Lower leg skin (tissue), 4 donors: Measurements from ENCODE around the gene KCNJ4. TPM values are rescaled to one million over a fixed set of nuclear protein-coding genes. Genes with fewer than 3 reads are reported as not detected.

Experiments used
- DNase-seq, 2 donors: peaks; one replicate each; pipeline ENCODE4 v3.0.0-alpha.2; 2019; ENCODE audit warnings: low spot score in 2 of 2
- H3K4me3 ChIP-seq: fragments of 200-600 bp; sonication (generic); 2 replicates; pipeline ENCODE4 v1.5.1; 2017; ENCODE audit warnings: mild to moderate bottlenecking, low read depth; ENCODE audit not compliant: poor library complexity, severe bottlenecking
- POLR2A ChIP-seq, 2 donors: fragments of 450-650 bp; IDR thresholded peaks; one replicate each; pipeline ENCODE4 v1.6.1; 2016 to 2017; ENCODE audit warnings: antibody characterized with exemption in 2 of 2, mild to moderate bottlenecking in 1 of 2, moderate library complexity in 1 of 2
- WGBS, 2 donors: methylation state at CpG; one replicate each; pipeline ENCODE4 v1.1.5; 2018; 5-methylcytosine and 5-hydroxymethylcytosine counted together
- intact Hi-C: fragments of 100-400 bp; cut with DNase I; formaldehyde crosslinking; loops from one replicate; pipeline ENCODE4 v1.15.0; 2023; ENCODE audit warnings: low total_unique reads
- total RNA-seq, 4 donors: library from RNA; depleted of rRNA; stranded (reverse); fragments of >200 nt; gene quantifications; one replicate each; pipeline ENCODE4 v1.1.0, GENCODE V29; 2016
- TF ChIP-seq, protein P1 (sequence below), 3 donors: fragments of 450-650 bp; IDR thresholded peaks; one replicate each; pipeline ENCODE4 v1.5.1; 2016; ENCODE audit warnings: antibody characterized with exemption in 3 of 3, mild to moderate bottlenecking in 3 of 3, moderate library complexity in 2 of 3

KCNJ4 gene
- total RNA-seq, 4 donors from 2014 or later: 0.29 to 1.4 (median 0.46) TPM; not detected in 1

DNA sequence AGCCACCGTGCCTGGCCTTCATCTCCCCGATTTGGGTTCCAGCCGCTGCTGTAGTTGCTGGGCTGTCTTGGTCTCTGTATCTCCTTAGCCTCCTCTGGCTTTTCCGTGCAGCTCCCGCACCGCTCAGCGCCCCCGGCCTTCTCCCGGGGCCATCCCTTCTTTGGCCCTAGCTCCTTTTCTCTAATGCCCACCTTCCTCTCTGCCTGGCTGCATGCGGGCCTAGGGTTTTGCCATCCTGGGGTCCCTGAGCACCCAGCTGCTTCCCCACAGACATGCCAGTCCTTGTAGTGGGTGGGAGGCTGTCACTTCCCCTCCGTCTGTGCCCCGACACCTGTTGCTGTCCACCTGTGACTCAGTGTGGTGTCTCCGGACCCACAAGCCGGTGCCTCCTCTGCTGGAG, 36.4 kb downstream of the KCNJ4 start:
- intact Hi-C loops: no loop called here
- no peak for TF ChIP-seq POLR2A (IDR thresholded peaks at IDR 0.05)
- TF ChIP-seq, protein P1, sequence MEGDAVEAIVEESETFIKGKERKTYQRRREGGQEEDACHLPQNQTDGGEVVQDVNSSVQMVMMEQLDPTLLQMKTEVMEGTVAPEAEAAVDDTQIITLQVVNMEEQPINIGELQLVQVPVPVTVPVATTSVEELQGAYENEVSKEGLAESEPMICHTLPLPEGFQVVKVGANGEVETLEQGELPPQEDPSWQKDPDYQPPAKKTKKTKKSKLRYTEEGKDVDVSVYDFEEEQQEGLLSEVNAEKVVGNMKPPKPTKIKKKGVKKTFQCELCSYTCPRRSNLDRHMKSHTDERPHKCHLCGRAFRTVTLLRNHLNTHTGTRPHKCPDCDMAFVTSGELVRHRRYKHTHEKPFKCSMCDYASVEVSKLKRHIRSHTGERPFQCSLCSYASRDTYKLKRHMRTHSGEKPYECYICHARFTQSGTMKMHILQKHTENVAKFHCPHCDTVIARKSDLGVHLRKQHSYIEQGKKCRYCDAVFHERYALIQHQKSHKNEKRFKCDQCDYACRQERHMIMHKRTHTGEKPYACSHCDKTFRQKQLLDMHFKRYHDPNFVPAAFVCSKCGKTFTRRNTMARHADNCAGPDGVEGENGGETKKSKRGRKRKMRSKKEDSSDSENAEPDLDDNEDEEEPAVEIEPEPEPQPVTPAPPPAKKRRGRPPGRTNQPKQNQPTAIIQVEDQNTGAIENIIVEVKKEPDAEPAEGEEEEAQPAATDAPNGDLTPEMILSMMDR (IDR thresholded peaks at IDR 0.05): no peak
- 89 to 92% methylated on average over 14 of the region's 14 CpGs for WGBS, 2 donors
- H3K4me3 ChIP-seq: no peak overlapping the region
- no peak for DNase-seq

DNA sequence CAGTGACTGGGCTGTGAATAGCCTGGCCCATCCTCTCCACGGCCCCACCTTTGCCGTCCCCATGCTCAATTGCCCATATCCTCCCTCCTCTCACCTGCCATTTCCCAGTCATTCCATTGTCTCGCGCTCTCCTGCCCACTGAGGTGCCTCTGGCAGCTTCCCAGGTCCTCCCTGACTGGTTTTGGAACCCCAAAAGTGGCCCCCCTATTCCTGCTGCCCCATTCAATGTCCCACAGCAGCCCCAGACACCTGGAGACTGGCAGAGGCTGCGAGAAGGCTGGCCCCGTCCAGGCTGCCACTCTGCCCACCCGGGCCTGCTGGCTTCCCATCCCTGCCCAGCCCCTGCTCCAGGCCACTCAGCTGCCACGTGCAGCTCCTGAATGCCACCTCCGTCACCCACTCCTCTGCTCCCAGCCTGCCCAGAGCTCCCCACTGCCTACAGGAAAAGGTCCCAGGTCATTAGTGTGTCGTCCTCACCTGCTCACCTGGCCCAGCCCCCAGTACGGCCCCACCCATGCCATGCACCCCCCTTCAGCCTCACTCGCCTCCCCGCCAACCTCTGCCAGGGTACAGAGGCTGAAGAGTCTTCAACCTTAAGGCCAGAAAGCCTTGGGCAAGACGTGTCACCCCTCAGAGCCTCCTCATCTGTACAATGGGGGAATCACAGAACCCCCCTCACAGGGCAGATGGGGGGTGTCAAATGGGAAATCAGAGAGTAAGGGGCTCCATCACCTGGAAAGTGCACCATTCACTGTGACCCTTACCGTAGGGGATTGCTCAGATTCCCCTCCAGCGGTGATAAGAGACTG, 37.5 kb downstream of the KCNJ4 start:
- 84% methylated on average over 16 of the region's 16 CpGs for WGBS, 2 donors
- peak in 1 of 2 donors; percentile 76 for DNase-seq
- no peak for TF ChIP-seq POLR2A (IDR thresholded peaks at IDR 0.05)
- TF ChIP-seq, protein P1 (IDR thresholded peaks at IDR 0.05): no peak
- H3K4me3 ChIP-seq: no peak overlapping the region
- intact Hi-C loops: no loop called here

DNA sequence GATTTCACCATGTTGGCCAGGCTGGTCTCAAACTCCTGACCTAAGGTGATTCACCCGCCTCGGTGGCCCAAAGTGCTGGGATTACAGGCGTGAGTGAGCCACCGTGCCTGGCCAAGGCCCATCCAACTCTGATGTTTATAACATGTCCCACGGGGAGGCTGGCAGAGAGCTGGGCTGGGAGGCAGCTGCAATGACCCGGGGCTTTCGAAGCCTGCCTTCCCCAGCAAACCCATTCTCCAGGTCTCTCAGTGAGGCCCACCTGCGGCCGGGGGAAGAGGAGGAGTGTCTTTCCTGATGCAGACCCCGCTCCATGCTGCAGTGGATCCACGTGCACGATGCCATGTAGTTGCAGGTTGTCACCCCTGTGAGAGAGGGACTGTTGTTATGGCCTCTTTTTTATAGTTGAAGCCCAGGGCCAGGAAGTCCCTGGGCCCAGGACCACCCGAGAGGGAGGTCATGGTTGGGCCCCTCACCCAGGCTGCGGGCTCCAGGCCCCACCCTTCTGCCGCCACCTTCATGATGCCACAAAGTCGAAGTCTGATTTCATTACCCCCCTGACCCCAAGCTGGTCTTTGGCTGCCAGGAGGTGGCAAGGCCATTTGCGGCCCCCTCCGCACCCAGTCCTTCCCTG, 38.3 kb downstream of the KCNJ4 start:
- intact Hi-C loops: no loop called here
- 89 to 92% methylated on average over 18 of the region's 18 CpGs for WGBS, 2 donors
- TF ChIP-seq POLR2A (IDR thresholded peaks at IDR 0.05): no peak
- peak in 1 of 2 donors; percentile 69 for DNase-seq
- H3K4me3 ChIP-seq: no peak overlapping the region

DNA sequence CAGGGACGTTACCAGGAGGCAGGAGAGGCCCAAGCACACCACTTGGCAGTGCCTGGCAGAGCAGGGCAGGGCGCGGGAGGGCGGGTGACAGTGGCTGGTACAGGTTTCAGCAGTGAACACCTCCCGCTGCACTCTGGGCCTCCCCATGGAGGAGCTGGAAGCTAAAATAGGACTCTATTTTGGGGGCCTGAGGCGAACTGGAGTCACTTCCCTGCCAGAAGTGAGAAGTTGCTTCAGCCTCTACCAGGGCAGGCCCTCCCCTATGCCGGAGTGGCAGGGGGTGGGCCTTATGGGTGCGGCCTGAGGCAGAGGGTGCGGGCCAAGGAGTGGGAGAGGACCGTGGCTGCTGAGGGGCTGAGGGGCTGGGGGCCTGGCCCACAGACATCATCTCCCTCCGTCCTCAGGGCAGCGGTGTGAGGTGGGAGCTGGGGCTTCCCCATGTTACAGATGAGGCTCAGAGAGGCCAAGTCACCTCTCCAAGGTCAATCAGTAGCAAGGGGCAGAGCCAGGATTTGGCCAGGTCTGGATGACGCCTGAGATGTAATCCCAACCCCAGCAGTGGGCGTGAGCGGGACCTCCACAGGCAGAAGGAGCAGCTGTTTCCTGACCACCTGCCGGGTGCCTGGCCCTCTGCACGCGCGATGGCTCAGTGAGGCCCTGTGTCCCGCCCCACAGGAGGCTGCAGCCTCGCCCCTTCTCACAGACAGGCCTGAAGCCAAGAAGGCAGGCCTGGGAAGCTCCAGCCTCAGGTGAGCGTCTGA, 39.3 kb downstream of the KCNJ4 start:
- DNase-seq: peak in 1 of 2 donors; percentile 85

DNA sequence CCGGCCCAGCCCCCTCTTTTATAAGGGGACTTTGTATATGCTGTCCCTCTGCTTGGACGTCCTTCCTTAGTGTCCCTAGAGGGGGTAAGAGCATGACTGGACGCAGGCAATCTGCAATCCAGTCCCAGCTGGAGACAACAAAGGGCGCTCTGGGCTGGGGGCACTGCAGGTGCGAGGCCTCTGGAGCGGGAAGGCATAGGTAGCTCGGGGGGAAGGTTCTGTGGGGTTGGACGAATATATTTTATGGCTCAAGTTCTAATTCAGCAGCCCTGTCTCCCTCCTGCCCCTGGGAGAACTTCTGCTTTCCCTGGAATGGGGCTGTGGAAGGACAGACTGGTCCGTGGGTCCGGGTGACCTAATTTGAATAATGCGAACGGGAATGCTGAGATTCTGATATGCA, 40.0 kb downstream of the KCNJ4 start:
- no peak for DNase-seq
- WGBS, 2 donors: 74 to 81% methylated on average over 12 of the region's 12 CpGs
- no peak overlapping the region for H3K4me3 ChIP-seq
- intact Hi-C loops: no loop called here
- no peak for TF ChIP-seq POLR2A (IDR thresholded peaks at IDR 0.05)
- TF ChIP-seq, protein P1 (IDR thresholded peaks at IDR 0.05): no peak

More for the DNA sequence above, 39.3 kb downstream of the KCNJ4 start:
- TF ChIP-seq, protein P1 (IDR thresholded peaks at IDR 0.05): no peak
- no peak for TF ChIP-seq POLR2A (IDR thresholded peaks at IDR 0.05)
- WGBS, 2 donors: 62 to 77% methylated on average over 21 to 22 of the region's 22 CpGs
- intact Hi-C loops: no loop called here
- H3K4me3 ChIP-seq: no peak overlapping the region

DNA sequence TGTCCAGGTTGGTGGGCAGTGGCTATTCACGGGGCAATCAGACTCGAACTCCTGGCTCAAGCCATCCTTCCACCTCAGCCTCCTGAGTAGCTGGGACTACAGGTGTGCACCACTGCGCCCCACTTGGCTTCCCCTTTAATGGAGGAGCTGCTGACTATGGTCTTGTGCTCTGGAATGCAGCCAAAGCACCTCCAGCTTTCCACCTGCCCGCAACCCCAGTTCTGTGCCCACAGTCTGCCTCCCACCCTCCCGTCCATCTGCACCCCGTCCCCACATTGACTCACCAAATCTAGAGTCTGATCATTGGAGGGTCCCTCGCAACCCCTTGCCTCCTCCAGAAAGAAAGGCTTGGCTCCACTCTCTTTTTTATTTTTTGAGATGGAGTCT, 41.0 kb downstream of the KCNJ4 start:
- intact Hi-C loops: no loop called here
- DNase-seq: peak in 1 of 2 donors; percentile 53
- TF ChIP-seq, protein P1 (IDR thresholded peaks at IDR 0.05): no peak
- TF ChIP-seq POLR2A (IDR thresholded peaks at IDR 0.05): no peak
- 95 to 100% methylated on average over 7 of the region's 7 CpGs for WGBS, 2 donors
- H3K4me3 ChIP-seq: no peak overlapping the region
